ENCODE results near the gene TRAF3.
A peak's percentile ranks its signal among the peaks of the same experiment; 100 is the strongest.

Gene TRAF3

GRCh38 chr14:102778338-102779083 lies 1.3 kb downstream of the TRAF3 start:
- DNase-seq, result peak; percentile 40

GRCh38 chr14:102779084-102779462 lies 1.8 kb downstream of the TRAF3 start:
- no peak for DNase-seq

GRCh38 chr14:102779574-102780315 lies 2.5 kb downstream of the TRAF3 start:
- DNase-seq, result no peak

- DNase-seq, result no peak
Measured at GRCh38 chr14:102781063-102781462, 3.8 kb downstream of the TRAF3 start.

GRCh38 chr14:102782974-102783373 lies 5.7 kb downstream of the TRAF3 start:
- DNase-seq, result no peak

- no peak for DNase-seq
Measured at GRCh38 chr14:102784892-102785594, 7.8 kb downstream of the TRAF3 start.

GRCh38 chr14:102785595-102785963 lies 8.3 kb downstream of the TRAF3 start:
- no peak for DNase-seq

GRCh38 chr14:102786768-102787167 lies 9.5 kb downstream of the TRAF3 start:
- DNase-seq, result no peak

- no peak for DNase-seq
Measured at GRCh38 chr14:102789349-102789748, 12.1 kb downstream of the TRAF3 start.

GRCh38 chr14:102793531-102794328 lies 16.5 kb downstream of the TRAF3 start:
- no peak for DNase-seq

GRCh38 chr14:102795060-102795925 lies 18.0 kb downstream of the TRAF3 start:
- peak; percentile 81 for DNase-seq

GRCh38 chr14:102796661-102797190 lies 19.5 kb downstream of the TRAF3 start:
- DNase-seq, result no peak

- no peak for DNase-seq
Measured at GRCh38 chr14:102798926-102799325, 21.7 kb downstream of the TRAF3 start.

GRCh38 chr14:102799684-102800562 lies 22.7 kb downstream of the TRAF3 start:
- DNase-seq, result no peak

GRCh38 chr14:102802834-102803523 lies 25.7 kb downstream of the TRAF3 start:
- no peak for DNase-seq

GRCh38 chr14:102804858-102805257 lies 27.6 kb downstream of the TRAF3 start:
- no peak for DNase-seq

- DNase-seq, result no peak
Measured at GRCh38 chr14:102805371-102805891, 28.2 kb downstream of the TRAF3 start.

GRCh38 chr14:102805941-102806340 lies 28.7 kb downstream of the TRAF3 start:
- DNase-seq, result no peak

GRCh38 chr14:102806447-102806846 lies 29.2 kb downstream of the TRAF3 start:
- no peak for DNase-seq

- DNase-seq, result no peak
Measured at GRCh38 chr14:102807013-102807406, 29.8 kb downstream of the TRAF3 start.

All from DMS53 (cell line).